Measurements from ENCODE around the gene TRIM3.
A peak's percentile ranks its signal among the peaks of the same experiment; 100 is the strongest.

Gene TRIM3

GRCh38 chr11:6442441-6442840 lies 31.3 kb downstream of the TRIM3 start:
- Histone ChIP-seq H3K4me3 (ENCODE audit: insufficient read depth, low read depth, low read length) (no peak overlapping the region), H3K4me1 (ENCODE audit: control insufficient read depth, insufficient read depth, low read length) (no peaks in the 10 kb centered on the region), H3K27me3 (ENCODE audit: control insufficient read depth, insufficient read depth, low read length, poor library complexity, severe bottlenecking) (no peaks in the 10 kb centered on the region), H3K9me3 (ENCODE audit: control insufficient read depth, low read length) (no peaks in the 10 kb centered on the region), H3K27ac (ENCODE audit: insufficient read depth, low read depth, low read length, poor library complexity, severe bottlenecking) (no peak overlapping the region), H3K36me3 (ENCODE audit: control insufficient read depth, insufficient read depth, low read length) (no peaks in the 10 kb centered on the region)
- 92 to 95% methylated on average over 4 of the region's 4 CpGs for WGBS, 2 experiments

- H3K27me3 ChIP-seq (ENCODE audit: control insufficient read depth, insufficient read depth, low read length, poor library complexity, severe bottlenecking): no peaks in the 10 kb centered on the region
- H3K4me1 ChIP-seq (ENCODE audit: control insufficient read depth, insufficient read depth, low read length): no peaks in the 10 kb centered on the region
- H3K9me3 ChIP-seq (ENCODE audit: control insufficient read depth, low read length): no peaks in the 10 kb centered on the region
- H3K4me3 ChIP-seq (ENCODE audit: insufficient read depth, low read depth, low read length): no peak within 1 kb of the TSS
- H3K36me3 ChIP-seq (ENCODE audit: control insufficient read depth, insufficient read depth, low read length): no peaks in the 10 kb centered on the region
- 70 to 72% methylated on average over 3 of the region's 3 CpGs for WGBS, 2 experiments
- no peak within 1 kb of the TSS for H3K27ac ChIP-seq (ENCODE audit: insufficient read depth, low read depth, low read length, poor library complexity, severe bottlenecking)
These were observed 32.8 kb downstream of the TRIM3 start, which contains the start of gene HPX for GRCh38 chr11:6440906-6441358. Gene HPX (minus strand): TSS chr11:6440987. CDS start chr11:6440963, 24 bp downstream.

- Histone ChIP-seq H3K27me3 (ENCODE audit: control insufficient read depth, insufficient read depth, low read length, poor library complexity, severe bottlenecking) (no peaks in the 10 kb centered on the region), H3K4me3 (ENCODE audit: insufficient read depth, low read depth, low read length) (no peak overlapping the region), H3K36me3 (ENCODE audit: control insufficient read depth, insufficient read depth, low read length) (no peaks in the 10 kb centered on the region), H3K9me3 (ENCODE audit: control insufficient read depth, low read length) (no peaks in the 10 kb centered on the region), H3K4me1 (ENCODE audit: control insufficient read depth, insufficient read depth, low read length) (no peaks in the 10 kb centered on the region), H3K27ac (ENCODE audit: insufficient read depth, low read depth, low read length, poor library complexity, severe bottlenecking) (no peak overlapping the region)
- WGBS, 2 experiments: 40 to 48% methylated on average over 1 of the region's 1 CpG
These were observed 34.7 kb downstream of the TRIM3 start for GRCh38 chr11:6438979-6439571.

GRCh38 chr11:6437993-6438392 lies 35.7 kb downstream of the TRIM3 start:
- Histone ChIP-seq H3K27me3 (ENCODE audit: control insufficient read depth, insufficient read depth, low read length, poor library complexity, severe bottlenecking) (no peaks in the 10 kb centered on the region), H3K36me3 (ENCODE audit: control insufficient read depth, insufficient read depth, low read length) (no peaks in the 10 kb centered on the region), H3K9me3 (ENCODE audit: control insufficient read depth, low read length) (no peaks in the 10 kb centered on the region), H3K4me3 (ENCODE audit: insufficient read depth, low read depth, low read length) (no peak overlapping the region), H3K27ac (ENCODE audit: insufficient read depth, low read depth, low read length, poor library complexity, severe bottlenecking) (no peak overlapping the region), H3K4me1 (ENCODE audit: control insufficient read depth, insufficient read depth, low read length) (no peaks in the 10 kb centered on the region)
- WGBS, 2 experiments: 88 to 89% methylated on average over 3 of the region's 3 CpGs

- no peak overlapping the region for H3K27ac ChIP-seq (ENCODE audit: insufficient read depth, low read depth, low read length, poor library complexity, severe bottlenecking)
- no peaks in the 10 kb centered on the region for H3K4me1 ChIP-seq (ENCODE audit: control insufficient read depth, insufficient read depth, low read length)
- H3K4me3 ChIP-seq (ENCODE audit: insufficient read depth, low read depth, low read length): no peak overlapping the region
- no peaks in the 10 kb centered on the region for H3K36me3 ChIP-seq (ENCODE audit: control insufficient read depth, insufficient read depth, low read length)
- H3K9me3 ChIP-seq (ENCODE audit: control insufficient read depth, low read length): no peaks in the 10 kb centered on the region
- no peaks in the 10 kb centered on the region for H3K27me3 ChIP-seq (ENCODE audit: control insufficient read depth, insufficient read depth, low read length, poor library complexity, severe bottlenecking)
- WGBS, 2 experiments: 91 to 92% methylated on average over 12 of the region's 12 CpGs
These were observed 36.3 kb downstream of the TRIM3 start for GRCh38 chr11:6437423-6437822.

GRCh38 chr11:6433998-6434660 lies 39.6 kb downstream of the TRIM3 start:
- WGBS, 2 experiments: 87 to 89% methylated on average over 5 of the region's 5 CpGs

GRCh38 chr11:6431861-6432260 lies 41.9 kb downstream of the TRIM3 start:
- no peaks in the 10 kb centered on the region for H3K36me3 ChIP-seq (ENCODE audit: control insufficient read depth, insufficient read depth, low read length)
- 91 to 92% methylated on average over 3 of the region's 3 CpGs for WGBS, 2 experiments
- no peaks in the 10 kb centered on the region for H3K9me3 ChIP-seq (ENCODE audit: control insufficient read depth, low read length)
- no peaks in the 10 kb centered on the region for H3K27me3 ChIP-seq (ENCODE audit: control insufficient read depth, insufficient read depth, low read length, poor library complexity, severe bottlenecking)
- no peak overlapping the region for H3K27ac ChIP-seq (ENCODE audit: insufficient read depth, low read depth, low read length, poor library complexity, severe bottlenecking)
- no peaks in the 10 kb centered on the region for H3K4me1 ChIP-seq (ENCODE audit: control insufficient read depth, insufficient read depth, low read length)
- no peak overlapping the region for H3K4me3 ChIP-seq (ENCODE audit: insufficient read depth, low read depth, low read length)

More at GRCh38 chr11:6433998-6434660, 39.6 kb downstream of the TRIM3 start:
- Histone ChIP-seq H3K27me3 (ENCODE audit: control insufficient read depth, insufficient read depth, low read length, poor library complexity, severe bottlenecking) (no peaks in the 10 kb centered on the region), H3K36me3 (ENCODE audit: control insufficient read depth, insufficient read depth, low read length) (no peaks in the 10 kb centered on the region), H3K4me1 (ENCODE audit: control insufficient read depth, insufficient read depth, low read length) (no peaks in the 10 kb centered on the region), H3K9me3 (ENCODE audit: control insufficient read depth, low read length) (no peaks in the 10 kb centered on the region), H3K4me3 (ENCODE audit: insufficient read depth, low read depth, low read length) (no peak overlapping the region), H3K27ac (ENCODE audit: insufficient read depth, low read depth, low read length, poor library complexity, severe bottlenecking) (no peak overlapping the region)

- Histone ChIP-seq H3K27ac (ENCODE audit: insufficient read depth, low read depth, low read length, poor library complexity, severe bottlenecking) (no peak overlapping the region), H3K27me3 (ENCODE audit: control insufficient read depth, insufficient read depth, low read length, poor library complexity, severe bottlenecking) (peaks cover 7% of the 10 kb centered on the region), H3K4me3 (ENCODE audit: insufficient read depth, low read depth, low read length) (no peak overlapping the region), H3K9me3 (ENCODE audit: control insufficient read depth, low read length) (no peaks in the 10 kb centered on the region), H3K4me1 (ENCODE audit: control insufficient read depth, insufficient read depth, low read length) (no peaks in the 10 kb centered on the region), H3K36me3 (ENCODE audit: control insufficient read depth, insufficient read depth, low read length) (no peaks in the 10 kb centered on the region)
These were observed 46.2 kb downstream of the TRIM3 start for GRCh38 chr11:6427516-6427915.

GRCh38 chr11:6420677-6421076 lies 53.1 kb downstream of the TRIM3 start:
- Histone ChIP-seq H3K4me1 (ENCODE audit: control insufficient read depth, insufficient read depth, low read length) (no peaks in the 10 kb centered on the region), H3K27me3 (ENCODE audit: control insufficient read depth, insufficient read depth, low read length, poor library complexity, severe bottlenecking) (peaks cover 23% of the 10 kb centered on the region), H3K27ac (ENCODE audit: insufficient read depth, low read depth, low read length, poor library complexity, severe bottlenecking) (no peak overlapping the region), H3K9me3 (ENCODE audit: control insufficient read depth, low read length) (no peaks in the 10 kb centered on the region), H3K36me3 (ENCODE audit: control insufficient read depth, insufficient read depth, low read length) (no peaks in the 10 kb centered on the region), H3K4me3 (ENCODE audit: insufficient read depth, low read depth, low read length) (no peak overlapping the region)
- WGBS, 2 experiments: 93 to 95% methylated on average over 3 of the region's 3 CpGs

GRCh38 chr11:6419009-6419631 lies 54.6 kb downstream of the TRIM3 start, which contains the start of gene APBB1:
Gene APBB1 (minus strand): TSS chr11:6419094. CDS start chr11:6411347, 7,747 bp downstream.
- Histone ChIP-seq H3K4me1 (ENCODE audit: control insufficient read depth, insufficient read depth, low read length) (no peaks in the 10 kb centered on the region), H3K4me3 (ENCODE audit: insufficient read depth, low read depth, low read length) (peak within 1 kb of the TSS; percentile 76), H3K27me3 (ENCODE audit: control insufficient read depth, insufficient read depth, low read length, poor library complexity, severe bottlenecking) (peaks cover 23% of the 10 kb centered on the region), H3K9me3 (ENCODE audit: control insufficient read depth, low read length) (no peaks in the 10 kb centered on the region), H3K36me3 (ENCODE audit: control insufficient read depth, insufficient read depth, low read length) (no peaks in the 10 kb centered on the region), H3K27ac (ENCODE audit: insufficient read depth, low read depth, low read length, poor library complexity, severe bottlenecking) (no peak within 1 kb of the TSS)
- WGBS, 2 experiments: 0 to 1% methylated on average over 75 of the region's 75 CpGs
